Epithelial cell of esophagus (primary cell): Measurements from ENCODE around the gene LRRC3B.

Experiments used
- DNase-seq: peaks from one replicate; pipeline ENCODE4 v3.0.0; 2010; ENCODE audit warnings: low read depth
- H3K4me3 ChIP-seq: 2 replicates; pipeline ENCODE4 v1.5.1; 2011; ENCODE audit warnings: mild to moderate bottlenecking, low read length, control low read depth
- CTCF ChIP-seq: IDR thresholded peaks from 2 replicates; pipeline ENCODE4 v1.5.1; 2011; ENCODE audit warnings: low read depth, mild to moderate bottlenecking, low read length, control low read depth, inconsistent platforms; ENCODE audit not compliant: insufficient read depth; ENCODE audit errors: missing control alignments

The LRRC3B gene

GRCh38 chr3:26668696-26669095 is 46.1 kb downstream of the LRRC3B start:
- TF ChIP-seq CTCF = no peak
- DNase-seq = no peak
- no peak overlapping the region for H3K4me3 ChIP-seq

- DNase-seq = no peak
- TF ChIP-seq CTCF = no peak
- H3K4me3 ChIP-seq = no peak overlapping the region
Observed at GRCh38 chr3:26675336-26675735, 52.8 kb downstream of the LRRC3B start.

- no peak for TF ChIP-seq CTCF
- DNase-seq = no peak
- H3K4me3 ChIP-seq = no peak overlapping the region
Observed at GRCh38 chr3:26681632-26682031, 59.1 kb downstream of the LRRC3B start.

- TF ChIP-seq CTCF = no peak
- H3K4me3 ChIP-seq = no peak overlapping the region
- no peak for DNase-seq
Observed at GRCh38 chr3:26682406-26682805, 59.8 kb downstream of the LRRC3B start.

GRCh38 chr3:26683902-26684301 is 61.3 kb downstream of the LRRC3B start:
- DNase-seq = no peak
- H3K4me3 ChIP-seq = no peak overlapping the region
- TF ChIP-seq CTCF = no peak

GRCh38 chr3:26687466-26687865 is 64.9 kb downstream of the LRRC3B start:
- no peak for TF ChIP-seq CTCF
- DNase-seq = no peak
- no peak overlapping the region for H3K4me3 ChIP-seq

GRCh38 chr3:26699553-26699952 is 77.0 kb downstream of the LRRC3B start:
- DNase-seq = no peak
- no peak overlapping the region for H3K4me3 ChIP-seq
- TF ChIP-seq CTCF = no peak
